Activated CD4-positive, alpha-beta T cell treated with anti-CD3 and anti-CD28 coated beads for 48 hours (primary cell): ENCODE data around the gene PLEKHM2.

Source experiments
- DNase-seq: peaks from one replicate; pipeline ENCODE4 v3.0.0-alpha.2; 2020

Gene PLEKHM2

GRCh38 chr1:15702722-15703550, 18.8 kb downstream of the PLEKHM2 start:
- DNase-seq = no peak

GRCh38 chr1:15703562-15703961, 19.4 kb downstream of the PLEKHM2 start:
- no peak for DNase-seq

- no peak for DNase-seq
Measured at GRCh38 chr1:15704526-15705183, 20.5 kb downstream of the PLEKHM2 start.

- no peak for DNase-seq
Measured at GRCh38 chr1:15705184-15705566, 21.1 kb downstream of the PLEKHM2 start.

GRCh38 chr1:15706751-15707150, 22.6 kb downstream of the PLEKHM2 start:
- DNase-seq = no peak

GRCh38 chr1:15707239-15707925, 23.3 kb downstream of the PLEKHM2 start:
- DNase-seq = no peak

GRCh38 chr1:15708486-15709137, 24.5 kb downstream of the PLEKHM2 start:
- DNase-seq = no peak

GRCh38 chr1:15709226-15709625, 25.1 kb downstream of the PLEKHM2 start:
- DNase-seq = no peak

- no peak for DNase-seq
Measured at GRCh38 chr1:15712168-15712567, 28.0 kb downstream of the PLEKHM2 start.

GRCh38 chr1:15714406-15715136, 30.5 kb downstream of the PLEKHM2 start:
- no peak for DNase-seq

- no peak for DNase-seq
Measured at GRCh38 chr1:15717418-15718125, 33.5 kb downstream of the PLEKHM2 start.

- DNase-seq = no peak
Measured at GRCh38 chr1:15718199-15718601, 34.1 kb downstream of the PLEKHM2 start.

GRCh38 chr1:15719381-15720120, 35.4 kb downstream of the PLEKHM2 start:
- no peak for DNase-seq

- DNase-seq = no peak
Measured at GRCh38 chr1:15720861-15721260, 36.7 kb downstream of the PLEKHM2 start.

- no peak for DNase-seq
Measured at GRCh38 chr1:15722411-15722810, 38.3 kb downstream of the PLEKHM2 start.

GRCh38 chr1:15722836-15723532, 38.9 kb downstream of the PLEKHM2 start:
- DNase-seq = no peak

- no peak for DNase-seq
Measured at GRCh38 chr1:15723631-15724246, 39.6 kb downstream of the PLEKHM2 start.

GRCh38 chr1:15724949-15725880, 41.1 kb downstream of the PLEKHM2 start:
- no peak for DNase-seq

- no peak for DNase-seq
Measured at GRCh38 chr1:15726508-15726907, 42.4 kb downstream of the PLEKHM2 start.
